ENCODE measurements around the gene LHFPL3.

DNA sequence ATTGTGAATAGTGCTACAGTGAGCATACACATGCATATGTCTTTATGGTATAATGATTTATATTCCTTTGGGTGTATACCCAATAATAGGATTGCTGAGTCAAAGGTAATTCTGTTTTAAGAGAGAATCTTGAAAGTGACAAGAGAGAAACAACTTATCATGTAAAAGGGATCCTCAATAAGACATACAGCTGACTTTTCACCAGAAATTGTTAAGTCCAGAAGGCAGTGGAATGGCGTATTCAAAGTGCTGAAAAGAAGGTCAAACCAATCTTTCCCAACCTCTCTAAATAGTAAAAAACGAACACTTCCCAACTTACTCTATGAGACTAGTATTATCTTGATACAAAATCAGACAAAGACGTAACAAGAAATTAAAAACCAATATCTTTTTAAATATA, 59.8 kb downstream of the LHFPL3 start:
- TF ChIP-seq CTCF (IDR thresholded peaks at IDR 0.05) (no peak), POLR2A (IDR thresholded peaks at IDR 0.05) (no peak)

Measured in right lobe of liver (tissue), 4 donors.